Stimulated activated CD4-positive, alpha-beta T cell treated with anti-CD3 and anti-CD28 coated beads, Interleukin-15, amount 100 ng/mL, for 1 hour (primary cell): ENCODE data around the gene KRTAP4-12.
"Not testable (repeated sequence)": the region's sequence is repeated elsewhere in the genome, so short reads cannot be mapped to it uniquely, and the experiment has no call there.

Source experiments
- DNase-seq, 2 donors: peaks; one replicate each; pipeline ENCODE4 v3.0.0-alpha.2; 2020; ENCODE audit warnings: low read depth in 1 of 2, low spot score in 1 of 2

The KRTAP4-12 gene

DNA sequence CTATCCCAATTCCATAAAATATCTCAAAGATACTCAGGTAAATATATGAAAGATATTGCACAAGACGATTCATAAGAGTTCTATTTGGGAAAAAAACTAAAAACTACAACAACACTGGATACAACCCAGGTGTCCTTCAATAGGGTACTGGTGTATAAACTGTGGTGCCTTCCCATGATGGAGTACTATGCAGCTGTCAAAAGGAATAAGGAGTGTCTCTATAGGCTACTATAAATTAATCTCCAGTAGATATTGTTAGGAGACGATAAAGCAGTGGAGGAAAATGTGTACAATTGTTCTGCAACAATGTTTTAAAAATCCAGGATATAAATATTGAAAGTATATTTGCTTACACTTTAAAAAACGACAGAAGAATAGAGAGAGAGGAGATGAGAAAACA, 2.4 kb upstream of the KRTAP4-12 start:
- DNase-seq = no peak

DNA sequence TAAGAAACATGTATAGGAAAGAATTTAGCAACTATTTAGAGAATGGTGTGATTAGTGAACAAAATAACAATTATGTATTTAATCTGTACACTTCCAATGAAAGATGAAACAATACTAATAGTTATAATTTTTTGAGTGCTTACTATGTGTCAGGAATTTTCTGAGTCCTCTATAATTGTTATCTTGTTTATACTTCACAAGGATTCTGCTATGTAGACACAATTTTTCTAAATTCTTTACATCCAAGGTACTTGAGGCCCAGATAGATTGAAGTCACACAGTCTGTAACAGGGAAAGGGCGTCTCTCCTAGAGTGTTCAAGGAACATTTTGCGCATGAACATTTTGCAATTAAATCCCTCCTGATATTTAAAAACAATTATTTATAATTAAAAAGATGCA, 1.1 kb upstream of the KRTAP4-12 start:
- no peak for DNase-seq

DNA sequence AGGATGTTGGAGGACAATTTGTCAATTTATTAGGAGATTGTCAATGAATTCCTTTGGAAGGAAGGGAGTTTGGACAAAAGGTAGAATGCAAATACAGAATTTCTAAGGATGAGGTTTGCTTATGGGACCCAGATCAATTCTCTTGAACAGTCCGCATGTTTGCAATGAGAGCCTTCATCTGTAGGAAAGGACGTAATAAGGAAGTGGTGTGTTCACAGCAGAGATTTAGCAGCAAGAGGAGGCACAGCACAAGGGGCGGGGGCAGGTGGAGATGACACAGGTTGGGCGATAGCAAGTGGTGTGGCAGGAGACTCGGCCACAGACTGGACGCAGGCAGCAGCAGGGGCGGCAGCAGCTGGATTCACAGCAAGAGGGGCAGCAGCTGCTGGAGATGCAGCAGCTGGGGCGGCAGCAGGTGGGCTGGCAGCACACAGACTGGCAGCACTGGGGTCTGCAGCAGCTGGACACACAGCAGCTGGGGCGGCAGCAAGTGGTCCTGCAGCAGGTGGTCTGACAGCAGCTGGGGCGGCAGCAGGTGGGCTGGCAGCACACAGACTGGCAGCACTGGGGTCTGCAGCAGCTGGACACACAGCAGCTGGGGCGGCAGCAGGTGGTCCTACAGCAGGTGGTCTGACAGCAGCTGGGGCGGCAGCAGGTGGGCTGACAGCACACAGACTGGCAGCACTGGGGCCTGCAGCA, 541 bp downstream of the KRTAP4-12 start:
- not testable (repeated sequence) for DNase-seq

DNA sequence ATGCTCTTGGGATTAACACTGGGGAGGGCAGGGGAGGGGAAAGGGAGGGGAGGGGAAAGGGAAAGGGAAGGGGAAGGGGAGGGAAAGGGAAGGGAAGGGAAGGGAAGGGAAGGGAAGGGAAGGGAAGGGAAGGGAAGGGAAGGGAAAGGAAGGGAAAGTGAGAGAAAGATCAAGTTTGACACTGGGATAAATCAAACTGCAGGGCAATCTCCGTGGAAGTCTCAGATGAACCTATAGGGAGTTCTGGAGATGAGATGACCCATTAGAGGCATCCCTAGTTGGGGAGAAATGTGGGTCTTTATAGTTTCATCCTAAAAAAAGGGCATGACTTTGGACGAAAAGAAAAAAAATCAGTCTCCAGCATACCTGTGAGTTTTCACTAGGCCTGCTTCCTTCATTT, 2.2 kb downstream of the KRTAP4-12 start:
- no peak for DNase-seq

DNA sequence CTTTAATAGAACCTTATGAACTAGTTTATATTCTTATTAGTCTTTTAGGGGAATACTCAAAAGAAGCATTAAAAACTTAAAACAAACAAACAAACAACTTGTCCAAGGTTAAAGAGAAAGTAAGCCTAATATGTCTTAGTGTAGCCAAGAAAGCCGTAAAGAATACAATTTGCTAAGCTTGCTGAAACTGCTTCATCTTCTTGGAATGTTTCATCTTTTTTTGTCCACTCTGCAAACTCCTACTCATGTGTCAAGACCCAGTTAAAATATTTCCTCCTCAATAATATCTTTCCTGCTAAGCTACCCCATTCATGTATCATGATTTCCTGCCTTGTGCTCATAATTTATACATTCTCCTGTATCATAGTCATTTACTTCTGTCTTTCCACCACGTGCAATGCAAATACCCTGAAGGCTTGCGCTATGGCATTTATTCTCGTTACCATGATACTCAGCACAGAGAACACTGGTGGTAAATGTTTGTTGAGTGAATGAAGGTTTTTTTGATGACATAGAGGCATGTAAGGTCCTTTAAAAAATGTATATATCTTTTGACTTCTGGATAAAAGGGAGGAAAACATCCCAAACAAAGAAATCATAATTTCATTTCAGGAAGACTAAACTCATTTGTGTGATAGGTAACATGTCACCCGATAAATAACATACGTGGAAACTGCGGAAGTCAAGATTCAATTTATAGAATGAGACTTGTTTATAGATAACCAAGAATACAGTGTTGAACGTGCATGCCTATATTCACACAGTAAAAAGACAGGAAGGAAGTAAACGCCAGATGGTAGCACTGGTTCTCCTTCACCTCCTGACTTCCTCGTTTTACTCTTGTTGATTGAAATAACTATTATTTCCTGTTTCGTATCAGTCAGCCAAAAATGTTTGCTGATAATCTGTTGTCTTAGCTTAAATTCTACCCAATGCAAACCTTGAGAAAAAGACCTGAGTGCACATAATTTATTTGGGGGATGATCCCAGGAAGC, 4.0 kb downstream of the KRTAP4-12 start:
- DNase-seq = not testable (repeated sequence)

DNA sequence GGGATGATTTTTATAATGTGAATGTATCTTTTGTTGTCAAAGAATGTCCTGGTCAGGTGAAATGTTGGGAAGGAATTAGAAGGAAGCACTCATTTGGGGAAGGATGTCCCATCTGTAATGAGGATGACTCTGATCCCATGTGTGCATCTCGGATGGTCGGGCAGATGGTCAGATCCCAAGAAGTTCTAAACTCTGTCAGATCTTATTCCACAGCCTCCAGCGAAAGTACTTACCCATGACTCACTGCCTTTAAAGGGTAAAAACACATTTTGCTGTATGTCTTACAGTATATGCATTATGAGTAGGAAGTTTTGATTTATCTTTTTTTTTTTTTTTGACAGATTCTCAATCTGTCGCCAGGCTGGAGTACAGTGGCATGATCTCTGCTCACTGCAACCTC, 5.3 kb downstream of the KRTAP4-12 start:
- DNase-seq = no peak

DNA sequence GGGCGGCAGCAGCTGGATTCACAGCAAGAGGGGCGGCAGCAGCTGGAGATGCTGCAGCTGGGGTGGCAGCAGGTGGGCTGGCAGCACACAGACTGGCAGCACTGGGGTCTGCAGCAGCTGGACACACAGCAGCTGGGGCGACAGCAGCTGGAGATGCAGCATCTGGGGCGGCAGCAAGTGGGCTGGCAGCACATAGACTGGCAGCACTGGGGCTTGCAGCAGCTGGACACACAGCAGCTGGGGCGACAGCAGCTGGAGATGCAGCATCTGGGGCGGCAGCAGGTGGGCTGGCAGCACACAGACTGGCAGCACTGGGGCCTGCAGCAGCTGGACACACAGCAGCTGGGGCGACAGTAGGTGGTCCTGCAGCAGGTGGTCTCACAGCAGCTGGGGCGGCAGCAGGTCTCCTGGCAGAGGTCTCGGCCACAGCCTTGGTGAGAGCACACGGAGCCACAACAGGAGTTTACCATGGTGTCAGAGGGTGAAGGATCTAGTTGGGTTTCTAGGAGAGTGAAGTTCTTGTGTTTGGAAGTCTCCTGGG, 6.1 kb downstream of the KRTAP4-12 start, which contains the start of gene KRTAP4-11:
Gene KRTAP4-11 (minus strand): TSS at position 528 of the 541 bp plus-strand sequence. CDS start 58 bp downstream, at position 470.
- not testable (repeated sequence) for DNase-seq

DNA sequence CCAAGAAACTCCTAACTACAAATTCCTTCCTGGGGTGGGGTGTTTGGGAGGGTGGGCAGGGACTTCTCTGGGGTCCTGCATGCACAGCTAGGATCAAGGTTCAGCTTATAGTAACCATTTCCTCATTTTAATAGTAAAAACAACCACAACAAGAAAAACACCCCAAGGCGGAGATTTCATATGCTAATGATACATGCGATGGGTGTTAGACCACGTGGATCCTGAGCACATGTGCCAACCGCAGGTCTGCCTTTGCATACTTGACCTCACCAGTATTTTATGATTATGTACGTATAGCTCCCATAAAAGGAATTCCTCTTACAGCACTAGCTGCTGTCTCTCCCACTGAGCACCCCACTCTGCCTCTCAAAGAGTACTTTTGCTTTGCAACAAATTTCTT, 7.7 kb downstream of the KRTAP4-12 start:
- DNase-seq = no peak

DNA sequence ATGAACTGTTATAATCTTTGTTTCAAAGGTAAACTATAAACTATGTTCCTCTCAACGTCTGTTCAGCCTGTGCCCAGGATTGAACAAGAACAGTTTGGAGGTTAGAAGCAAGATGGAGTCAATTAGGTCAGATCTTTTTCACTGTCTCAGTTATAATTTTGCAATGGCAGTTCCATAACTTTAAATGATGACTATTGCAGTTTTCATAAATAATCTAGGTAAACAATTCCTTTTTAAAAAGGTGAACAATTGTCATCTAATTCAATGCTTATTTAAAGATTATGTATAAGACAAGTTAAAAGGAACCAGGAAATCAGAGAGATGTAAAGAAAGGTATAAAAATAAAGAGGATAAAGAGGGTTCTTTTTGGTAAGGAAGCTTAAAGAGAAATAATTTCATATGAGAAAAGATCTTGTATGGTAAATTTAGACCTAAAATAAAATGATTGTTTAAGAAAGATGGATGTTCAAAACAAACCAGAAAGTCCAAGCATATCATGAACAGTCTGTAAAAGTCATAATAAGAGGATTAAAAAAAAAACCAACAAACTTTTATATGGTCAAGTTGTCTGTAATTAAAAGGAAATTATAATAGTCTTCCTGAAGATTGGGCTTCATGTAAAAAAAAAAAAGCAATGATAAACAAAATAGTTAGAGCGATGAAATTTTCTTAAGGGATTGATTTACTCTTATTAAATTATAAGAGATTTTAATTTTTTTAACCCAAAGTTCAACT, 12.7 kb downstream of the KRTAP4-12 start:
- DNase-seq = no peak

DNA sequence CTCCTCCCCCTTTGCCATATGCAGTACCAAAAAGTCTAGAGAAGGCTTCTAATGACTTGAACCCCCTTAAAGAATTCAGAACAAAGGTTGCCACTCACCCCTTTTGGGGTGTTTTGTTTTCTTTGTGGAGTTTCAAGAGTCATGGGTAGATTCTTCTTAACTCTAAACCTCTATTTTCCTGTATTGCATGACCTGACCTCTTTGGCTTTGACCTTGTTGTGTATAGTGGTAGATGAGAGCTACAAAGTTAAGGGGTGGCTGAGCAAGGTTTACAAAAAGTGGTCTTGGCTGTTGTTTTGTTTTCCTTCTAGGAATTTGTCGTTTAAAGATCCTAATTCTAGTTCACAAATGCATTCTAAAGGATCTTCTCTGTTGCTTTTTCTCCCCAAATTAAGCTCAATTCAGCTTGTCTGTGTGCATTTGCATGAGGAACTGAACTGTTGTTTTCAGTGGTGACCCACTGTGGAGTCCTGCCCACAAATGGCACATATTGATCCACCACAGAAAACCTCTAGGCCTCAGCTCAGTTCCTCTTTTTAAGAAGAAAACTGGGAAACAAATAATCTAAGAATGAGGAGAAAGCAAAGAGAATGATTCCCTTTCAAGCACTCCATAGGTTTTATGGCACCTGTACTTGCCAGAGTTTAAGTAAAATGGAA, 15.1 kb downstream of the KRTAP4-12 start:
- DNase-seq = not testable (repeated sequence)

DNA sequence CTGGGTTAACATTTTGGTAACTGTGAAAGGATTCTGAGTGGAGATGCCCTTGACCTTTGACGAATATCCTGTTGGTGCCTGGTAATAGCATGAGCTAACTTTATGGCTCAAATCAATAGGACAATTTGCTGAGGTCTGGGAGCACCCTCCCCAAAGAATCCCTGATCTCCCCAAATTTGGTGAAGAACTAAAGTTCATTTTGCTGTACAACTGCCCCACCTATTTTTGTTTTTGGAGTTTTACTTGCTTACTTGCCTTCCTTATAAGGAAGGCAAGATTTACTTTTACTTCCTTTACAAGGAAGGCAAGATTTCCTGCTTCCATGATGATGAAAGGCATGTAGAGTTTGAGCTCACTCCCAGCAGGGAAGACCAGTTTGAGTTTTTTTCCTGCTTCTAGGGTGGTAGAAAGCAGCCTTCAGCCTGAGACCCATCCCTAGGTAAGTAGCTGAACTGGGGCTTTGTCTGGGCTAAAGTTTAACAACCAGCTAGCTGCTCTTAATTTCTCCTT, 16.0 kb downstream of the KRTAP4-12 start:
- DNase-seq = no peak

DNA sequence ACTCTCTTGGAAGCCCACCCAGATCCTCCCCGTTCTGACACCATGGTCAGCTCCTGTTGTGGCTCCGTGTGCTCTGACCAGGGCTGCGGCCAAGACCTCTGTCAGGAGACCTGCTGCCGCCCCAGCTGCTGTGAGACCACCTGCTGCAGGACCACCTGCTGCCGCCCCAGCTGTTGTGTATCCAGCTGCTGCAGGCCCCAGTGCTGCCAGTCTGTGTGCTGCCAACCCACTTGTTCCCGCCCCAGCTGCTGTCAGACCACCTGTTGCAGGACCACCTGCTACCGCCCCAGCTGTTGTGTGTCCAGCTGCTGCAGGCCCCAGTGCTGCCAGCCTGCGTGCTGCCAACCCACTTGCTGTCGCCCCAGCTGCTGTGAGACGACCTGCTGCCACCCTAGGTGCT, 18.6 kb downstream of the KRTAP4-12 start, which contains the start of gene KRTAP4-9:
Gene KRTAP4-9 (plus strand): TSS at position 43 of the 400 bp plus-strand sequence. CDS start 0 bp downstream, at position 43.
- DNase-seq = not testable (repeated sequence)

DNA sequence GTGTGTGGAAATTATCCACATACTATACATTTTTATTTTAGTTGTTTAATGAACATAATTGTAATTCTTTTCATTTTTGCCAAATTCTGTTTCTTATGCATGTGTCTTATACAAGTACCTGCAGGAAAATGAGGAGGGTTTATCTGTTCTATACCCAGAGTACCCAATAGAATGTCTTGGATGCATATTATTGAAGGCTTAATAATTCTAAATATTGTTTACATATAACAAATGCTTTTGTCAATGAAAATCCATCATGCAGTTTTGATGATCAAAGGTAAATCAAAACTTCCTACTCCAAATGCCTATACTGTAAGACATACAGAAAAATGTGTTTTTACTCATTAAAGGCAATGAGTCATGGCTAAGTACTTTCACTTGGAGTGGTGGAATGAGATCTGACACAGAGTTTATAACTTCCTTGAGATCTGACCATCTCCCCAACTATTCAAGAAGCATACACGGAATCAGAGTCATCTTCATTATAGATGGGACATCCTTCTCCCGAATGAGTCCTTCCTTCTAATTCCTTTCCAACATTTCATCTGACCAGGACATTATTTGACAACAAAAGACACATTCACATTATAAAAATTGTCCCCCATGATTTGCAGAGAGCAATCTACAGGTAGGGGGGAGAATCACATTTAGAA, 19.5 kb downstream of the KRTAP4-12 start:
- DNase-seq = not testable (repeated sequence)

DNA sequence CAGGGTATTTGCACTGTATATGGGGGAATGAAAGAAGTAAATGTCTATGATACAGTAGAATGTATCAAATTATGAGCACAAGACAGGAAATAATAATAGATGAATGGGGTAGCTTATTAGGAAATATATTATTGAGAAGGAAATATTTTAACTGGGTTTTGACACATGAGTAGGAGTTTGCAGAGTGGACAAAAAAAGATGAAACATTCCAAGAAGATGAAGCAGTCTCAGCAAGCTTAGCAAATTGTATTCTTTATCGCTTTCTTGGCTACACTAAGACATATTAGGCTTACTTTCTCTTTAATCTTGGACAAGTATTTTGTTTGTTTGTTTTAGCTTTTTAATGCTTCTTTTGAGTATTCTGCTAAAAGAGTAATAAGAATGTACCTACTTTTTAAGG, 20.1 kb downstream of the KRTAP4-12 start:
- no peak for DNase-seq

DNA sequence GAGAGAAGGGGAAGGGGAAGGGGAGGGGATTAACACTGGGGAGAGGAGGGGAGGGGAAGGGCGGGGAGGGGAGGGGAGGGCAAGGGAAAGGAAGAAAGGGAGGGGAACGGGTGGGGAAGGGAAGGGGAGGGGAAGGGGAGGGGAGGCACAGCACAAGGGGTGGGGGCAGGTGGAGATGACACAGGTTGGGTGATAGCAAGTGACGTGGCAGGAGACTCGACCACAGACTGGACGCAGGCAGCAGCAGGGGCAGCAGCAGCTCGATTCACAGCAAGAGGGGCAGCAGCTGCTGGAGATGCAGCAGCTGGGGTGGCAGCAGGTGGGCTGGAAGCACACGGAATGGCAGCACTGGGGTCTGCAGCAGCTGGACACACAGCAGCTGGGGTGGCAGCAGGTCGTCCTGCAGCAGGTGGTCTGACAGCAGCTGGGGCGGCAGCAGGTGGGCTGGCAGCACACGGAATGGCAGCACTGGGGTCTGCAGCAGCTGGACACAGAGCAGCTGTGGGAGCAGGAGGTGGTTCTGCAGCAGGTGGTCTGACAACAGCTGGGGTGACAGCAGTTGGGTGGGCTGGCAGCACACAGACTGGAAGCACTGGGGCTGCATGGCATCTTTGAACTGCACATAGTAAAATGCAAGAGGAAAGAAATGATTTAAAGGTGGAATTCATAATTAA, 22.3 kb downstream of the KRTAP4-12 start, which contains the start of gene KRTAP4-16:
Gene KRTAP4-16 (minus strand): TSS at position 624 of the 674 bp plus-strand sequence. CDS start 0 bp downstream, at position 624.
- no peak for DNase-seq

DNA sequence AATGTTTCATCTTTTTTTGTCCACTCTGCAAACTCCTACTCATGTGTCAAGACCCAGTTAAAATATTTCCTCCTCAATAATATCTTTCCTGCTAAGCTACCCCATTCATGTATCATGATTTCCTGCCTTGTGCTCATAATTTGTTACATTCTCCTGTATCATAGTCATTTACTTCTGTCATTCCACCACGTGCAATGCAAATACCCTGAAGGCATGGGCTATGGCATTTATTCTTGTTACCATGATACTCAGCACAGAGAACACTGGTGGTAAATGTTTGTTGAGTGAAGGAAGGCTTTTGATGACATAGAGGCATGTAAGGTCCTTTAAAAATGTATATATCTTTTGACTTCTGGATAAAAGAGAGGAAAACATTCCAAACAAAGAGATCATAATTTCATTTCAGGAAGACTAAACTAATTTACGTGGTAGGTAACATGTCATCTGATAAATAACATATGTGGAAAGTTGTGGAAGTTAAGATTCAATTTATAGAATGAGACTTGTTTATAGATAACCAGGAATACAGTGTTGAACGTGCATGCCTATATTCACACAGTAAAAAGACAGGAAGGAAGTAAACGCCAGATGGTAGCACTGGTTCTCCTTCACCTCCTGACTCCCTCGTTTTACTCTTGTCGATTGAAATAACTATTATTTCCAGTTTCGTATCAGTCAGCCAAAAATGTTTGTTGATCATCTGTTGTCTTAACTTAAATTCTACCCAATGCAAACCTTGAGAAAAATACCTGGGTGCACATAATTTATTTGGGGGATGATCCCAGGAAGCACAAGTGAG, 24.1 kb downstream of the KRTAP4-12 start:
- DNase-seq = not testable (repeated sequence)

DNA sequence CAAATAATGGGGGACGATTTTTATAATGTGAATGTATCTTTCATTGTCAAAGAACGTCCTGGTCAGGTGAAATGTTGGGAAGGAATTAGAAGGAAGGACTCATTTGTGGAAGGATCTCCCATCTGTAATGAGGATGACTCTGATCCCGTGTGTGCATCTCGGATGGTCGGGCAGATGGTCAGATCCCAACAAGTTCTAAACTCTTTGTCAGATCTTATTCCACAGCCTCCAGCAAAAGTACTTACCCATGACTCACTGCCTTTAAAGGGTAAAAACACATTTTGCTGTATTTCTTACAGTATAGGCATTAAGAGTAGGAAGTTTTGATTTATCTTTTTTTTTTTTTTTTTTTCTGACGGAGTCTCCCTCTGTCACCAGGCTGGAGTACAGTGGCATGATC, 25.5 kb downstream of the KRTAP4-12 start:
- no peak for DNase-seq

DNA sequence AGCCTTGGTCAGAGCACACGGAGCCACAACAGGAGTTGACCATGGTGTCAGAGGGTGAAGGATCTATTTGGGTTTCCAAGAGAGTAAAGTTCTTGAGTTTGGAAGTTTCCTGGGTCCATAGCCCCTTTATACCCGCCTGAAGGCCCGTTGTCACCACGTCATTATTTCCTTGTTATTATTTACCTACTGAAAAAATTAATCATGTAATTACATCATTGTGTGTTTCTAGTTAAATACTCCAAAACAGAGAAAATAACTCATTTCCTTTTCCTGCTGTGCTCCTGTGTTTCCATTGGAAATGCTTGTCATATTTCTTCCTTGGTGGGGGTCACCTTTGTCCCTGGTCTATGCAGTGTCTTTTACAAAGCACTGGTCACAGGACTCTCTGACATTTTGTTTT, 25.9 kb downstream of the KRTAP4-12 start, which contains the start of gene KRTAP4-8:
Gene KRTAP4-8 (minus strand): TSS at position 101 of the 400 bp plus-strand sequence. CDS start 58 bp downstream, at position 43.
- no peak for DNase-seq
